NCI-H774 (cell line): Measurements from ENCODE around the gene ISM1.

Source experiments
- DNase-seq: peaks from one replicate; lab custom pipeline; 2025; lab: John Stamatoyannopoulos, UW

The ISM1 gene

DNA sequence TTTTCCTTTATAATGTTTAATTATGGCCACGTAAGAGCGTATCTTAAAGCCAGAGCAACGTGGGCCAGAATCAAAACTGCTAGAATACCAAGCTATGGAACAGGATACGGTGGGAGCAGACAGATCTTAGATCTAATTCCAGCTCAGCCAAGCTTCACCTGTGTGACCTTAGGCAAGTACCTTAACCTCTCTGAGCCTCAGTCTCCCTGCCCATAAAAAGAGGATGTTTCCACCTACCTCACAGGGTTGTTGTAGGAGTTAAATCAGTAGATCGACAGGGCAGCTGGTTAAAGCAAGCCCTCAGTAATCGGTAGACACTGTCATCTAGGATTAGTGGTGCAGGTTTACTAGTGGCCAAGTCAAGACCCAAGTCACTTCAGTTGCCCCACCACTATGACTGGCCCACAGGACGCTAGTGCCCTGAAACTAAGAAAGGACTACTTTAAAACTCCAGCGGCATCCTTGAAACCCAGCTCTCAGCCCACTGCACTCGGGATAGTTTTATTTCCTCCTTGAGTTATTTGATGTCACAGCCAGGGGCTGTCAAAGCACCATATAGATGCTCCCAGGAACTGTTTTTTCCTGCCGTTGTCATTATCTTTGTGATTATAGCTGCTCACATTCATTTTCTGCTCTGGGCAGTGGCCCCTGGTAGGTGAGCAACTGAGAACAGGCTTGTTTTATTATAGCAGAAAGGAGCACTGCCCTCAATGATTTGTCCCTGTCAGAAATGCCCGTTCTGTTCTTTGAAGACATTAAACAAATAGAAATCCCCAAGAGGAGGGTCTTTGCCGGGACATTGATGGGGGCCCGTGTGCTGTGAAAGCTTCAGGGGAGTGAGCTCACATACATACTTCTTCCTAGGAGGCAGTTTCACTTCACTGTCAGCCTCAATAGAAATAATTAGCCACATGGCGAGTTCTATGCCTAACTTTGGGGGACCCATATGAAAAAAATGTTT, 63.1 kb downstream of the ISM1 start:
- DNase-seq = no peak

DNA sequence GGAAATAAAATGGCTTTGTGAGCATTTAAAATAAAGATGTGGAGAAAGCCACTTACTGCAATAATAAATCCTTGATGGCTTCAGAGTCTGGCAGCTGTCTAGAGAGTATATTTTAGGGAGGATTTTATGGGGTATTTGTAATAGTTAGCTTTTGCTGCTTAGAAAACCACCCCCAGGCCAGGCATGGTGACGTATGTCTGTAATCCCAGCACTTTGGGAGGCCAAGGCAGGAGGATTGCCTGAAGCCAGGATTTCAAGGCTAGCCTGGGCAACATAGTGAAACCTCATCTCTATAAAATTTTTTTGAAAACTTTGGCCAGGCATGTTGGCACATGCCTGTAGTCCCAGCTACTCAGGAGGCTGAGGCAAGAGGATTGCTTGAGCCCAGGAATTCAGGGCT, 63.8 kb downstream of the ISM1 start:
- no peak for DNase-seq

DNA sequence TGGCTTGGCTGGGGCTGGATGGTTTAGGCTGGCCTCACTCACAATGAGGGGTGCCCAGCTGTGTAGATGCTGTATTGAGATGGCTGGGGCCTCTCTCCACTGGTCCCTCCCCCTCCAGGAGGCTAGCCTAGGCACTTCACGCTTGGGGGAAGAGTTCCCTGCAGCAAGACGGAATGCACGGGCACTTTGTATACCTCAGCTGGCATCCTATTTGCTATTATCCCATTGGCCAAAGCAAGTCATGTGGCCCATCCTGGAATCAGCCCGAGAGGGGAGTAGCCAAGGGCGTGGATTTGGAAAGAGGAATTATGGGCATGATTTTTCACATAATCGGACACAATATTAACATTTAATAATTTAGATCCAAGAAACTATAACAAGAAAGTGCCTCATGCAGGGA, 64.3 kb downstream of the ISM1 start:
- no peak for DNase-seq

DNA sequence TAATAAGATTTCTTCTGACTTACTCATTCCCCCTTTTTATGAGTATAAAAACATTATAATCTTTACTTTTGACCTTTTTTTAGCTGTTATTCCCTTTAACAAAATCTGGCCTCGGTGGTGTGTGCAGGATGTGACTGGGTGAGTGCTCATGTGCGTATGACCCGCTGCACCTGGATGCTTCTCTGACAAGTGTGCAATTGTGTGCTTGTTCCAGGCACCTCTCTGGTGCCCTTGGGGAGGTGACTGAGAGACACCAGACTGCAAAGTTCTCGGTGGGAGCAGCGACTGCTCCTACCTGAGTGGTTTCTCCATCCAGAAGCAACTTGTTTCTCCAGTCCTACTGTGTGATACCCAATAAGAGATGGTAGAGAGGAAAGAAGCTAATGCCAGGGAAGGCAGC, 65.0 kb downstream of the ISM1 start:
- no peak for DNase-seq

DNA sequence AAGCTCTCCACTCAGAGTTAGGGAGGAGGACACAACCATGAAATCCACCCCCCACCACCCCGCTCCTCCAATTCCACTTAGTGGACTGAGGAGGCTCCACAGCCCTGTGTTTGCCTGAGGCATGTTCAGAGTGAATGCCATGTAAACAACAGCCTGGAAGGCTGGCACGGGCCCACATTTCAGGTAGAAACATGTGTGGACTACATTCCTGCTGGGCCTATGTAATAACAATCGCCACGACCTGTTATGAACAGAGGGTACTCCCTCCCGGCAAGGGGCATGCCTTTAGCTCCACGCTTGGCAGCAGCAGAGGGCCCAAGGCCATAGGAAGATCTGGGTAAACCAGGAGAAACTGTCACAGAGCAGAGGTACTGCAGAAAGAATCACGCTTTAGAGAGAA, 65.5 kb downstream of the ISM1 start:
- DNase-seq = no peak

DNA sequence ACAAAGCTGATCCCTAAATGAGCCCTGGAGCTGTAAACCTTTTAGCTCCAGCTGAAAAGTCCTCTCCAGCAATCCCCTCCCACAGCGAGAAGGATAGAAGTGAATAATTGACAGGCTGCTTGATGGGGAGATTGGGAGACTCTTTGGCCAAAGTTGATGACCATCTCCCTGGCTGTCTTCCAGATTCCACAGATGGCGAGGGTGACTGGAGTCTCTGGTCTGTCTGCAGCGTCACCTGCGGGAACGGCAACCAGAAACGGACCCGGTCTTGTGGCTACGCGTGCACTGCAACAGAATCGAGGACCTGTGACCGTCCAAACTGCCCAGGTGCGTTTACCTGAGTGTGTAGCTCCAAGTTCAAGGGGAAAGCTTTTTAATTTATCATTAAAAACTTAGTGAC, 67.3 kb downstream of the ISM1 start:
- DNase-seq = no peak

DNA sequence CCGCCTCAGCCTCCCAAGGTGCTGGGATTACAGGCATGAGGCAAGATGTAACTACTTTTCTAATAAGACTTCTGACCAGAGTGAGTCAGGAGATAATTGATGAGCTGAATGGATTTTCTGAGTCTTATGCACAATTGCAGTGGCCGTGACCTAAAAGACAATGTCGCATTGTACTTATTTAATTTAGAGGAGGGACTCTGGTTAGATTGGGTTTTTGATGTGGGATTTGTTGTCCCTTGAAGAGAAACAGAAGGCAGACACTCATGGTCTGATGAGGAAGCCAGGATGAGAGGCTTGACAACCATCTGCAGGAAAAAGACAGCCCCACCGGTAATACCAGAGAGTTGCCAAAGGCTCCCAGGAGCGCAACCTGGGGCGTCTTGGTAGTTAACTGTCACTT, 68.0 kb downstream of the ISM1 start:
- no peak for DNase-seq

DNA sequence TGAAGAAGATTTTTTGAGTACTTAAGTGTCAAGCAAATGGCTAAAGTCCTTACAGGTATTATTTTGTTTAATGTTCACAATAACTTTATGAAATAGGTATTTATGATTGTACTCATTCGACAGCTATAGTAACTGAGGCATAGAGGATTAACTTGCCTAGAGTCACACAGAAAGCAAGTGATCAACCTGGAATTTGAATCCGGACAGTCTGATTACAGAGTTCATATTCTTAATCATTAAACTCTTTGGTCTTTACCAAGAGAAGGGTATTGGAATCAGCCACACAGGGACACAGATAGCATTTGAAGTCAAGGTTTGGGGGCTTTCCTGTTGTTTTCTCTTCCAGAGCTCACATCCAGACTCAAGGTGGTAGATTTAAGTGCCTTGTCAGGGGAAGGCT, 69.7 kb downstream of the ISM1 start:
- DNase-seq = no peak

DNA sequence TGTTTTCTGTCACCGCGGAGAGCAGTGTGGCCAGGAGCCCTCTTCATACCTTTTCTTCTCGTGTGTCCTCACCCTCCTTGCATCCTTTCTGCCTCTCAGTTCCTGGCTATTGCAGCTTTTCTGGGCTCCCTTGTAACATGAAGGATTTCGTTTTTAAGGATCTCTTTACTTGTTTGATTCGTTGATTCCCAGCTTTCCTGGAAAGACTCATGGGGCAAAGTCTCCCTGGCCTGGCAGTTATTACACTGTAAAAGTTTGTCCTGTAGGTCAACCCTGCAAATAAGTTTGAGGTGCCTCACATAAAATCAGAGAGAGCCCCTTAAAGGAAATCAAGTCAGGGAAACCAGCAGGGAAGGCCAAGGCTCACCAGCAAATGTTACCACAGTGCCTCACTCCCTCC, 70.1 kb downstream of the ISM1 start:
- DNase-seq = no peak

DNA sequence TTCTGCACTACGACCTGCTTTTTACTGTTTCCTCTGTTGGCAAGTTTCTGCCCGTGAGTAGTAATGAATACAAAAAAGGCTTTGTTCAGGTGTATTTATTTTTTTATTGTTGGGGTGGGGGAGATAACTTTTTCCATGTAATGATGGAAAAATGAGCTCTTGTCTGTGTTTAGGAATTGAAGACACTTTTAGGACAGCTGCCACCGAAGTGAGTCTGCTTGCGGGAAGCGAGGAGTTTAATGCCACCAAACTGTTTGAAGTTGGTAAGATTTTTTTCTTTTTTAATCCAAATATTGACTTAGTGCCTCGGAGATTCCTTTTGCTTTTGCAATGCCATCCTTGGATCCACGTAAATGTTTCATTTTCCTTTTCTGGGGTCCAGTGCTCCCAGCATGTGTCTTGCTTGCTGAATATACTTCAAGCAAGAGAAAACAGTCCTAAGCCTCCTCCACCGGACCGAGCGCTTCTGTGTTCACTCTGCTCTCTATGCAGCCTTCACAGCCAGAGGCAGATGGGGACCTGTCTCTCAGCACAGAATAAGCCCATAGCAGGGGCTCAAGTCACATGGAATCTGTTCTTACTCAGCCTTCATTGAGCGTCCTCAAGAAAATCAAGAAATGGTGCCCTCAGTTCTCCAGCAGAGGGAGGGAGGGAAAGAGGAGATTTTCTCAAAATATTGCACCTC, 71.3 kb downstream of the ISM1 start:
- no peak for DNase-seq

DNA sequence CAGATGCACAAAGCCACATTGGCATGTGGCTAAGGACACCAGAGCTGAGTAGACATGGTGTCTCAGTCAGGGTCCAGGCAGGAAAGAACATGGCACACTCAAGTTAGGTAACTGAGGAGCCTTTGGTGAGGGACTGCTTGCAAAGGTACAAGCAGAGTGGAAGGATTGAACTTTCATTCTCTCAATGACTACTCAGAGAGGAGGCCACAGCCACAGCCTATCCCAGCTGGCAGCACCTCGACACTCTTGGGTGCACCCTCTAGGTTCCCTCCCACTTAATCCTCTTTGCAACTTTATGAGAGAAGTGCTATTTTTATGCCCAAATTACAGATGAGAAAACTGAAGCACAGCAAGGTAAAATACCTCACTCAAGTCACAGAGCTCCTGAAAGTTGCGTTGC, 73.4 kb downstream of the ISM1 start:
- no peak for DNase-seq

DNA sequence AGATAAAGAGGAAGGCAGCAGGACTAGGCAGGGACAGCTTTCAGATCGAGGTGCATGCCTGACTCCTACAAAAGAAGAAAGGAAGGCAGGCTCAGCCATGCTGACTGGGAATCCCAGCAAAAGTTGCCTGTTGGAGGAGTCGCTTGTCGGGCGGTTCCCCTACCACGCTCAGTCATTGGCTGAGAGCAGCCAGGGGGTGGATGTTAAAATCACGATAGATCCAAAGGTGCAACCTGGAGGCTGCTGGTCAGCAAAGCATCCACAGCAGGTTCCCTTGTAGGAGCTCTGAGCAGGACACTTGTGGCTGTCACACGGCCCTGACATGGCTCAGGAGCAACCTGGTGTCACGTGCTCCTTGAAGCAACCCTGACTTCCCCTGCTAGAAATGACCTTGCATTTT, 74.6 kb downstream of the ISM1 start:
- DNase-seq = no peak

DNA sequence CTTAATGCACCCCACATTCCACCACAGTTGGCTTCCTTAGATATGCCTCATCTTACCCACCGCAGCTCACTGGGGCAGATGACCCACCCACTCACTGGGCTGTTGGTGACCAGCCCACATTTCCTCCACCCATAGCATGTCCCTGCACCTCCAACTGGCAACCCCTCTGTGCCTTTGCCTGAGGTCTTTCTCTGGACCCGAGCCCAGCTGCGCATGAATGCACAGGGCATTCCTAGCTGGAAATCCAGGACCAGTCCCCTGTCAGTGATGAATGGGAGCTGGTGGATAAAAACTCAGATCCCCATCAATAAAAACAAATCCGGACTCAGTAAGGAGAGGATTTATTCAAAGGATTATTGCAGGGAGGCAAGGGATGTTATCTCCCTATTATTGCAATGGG, 75.0 kb downstream of the ISM1 start:
- DNase-seq = no peak

DNA sequence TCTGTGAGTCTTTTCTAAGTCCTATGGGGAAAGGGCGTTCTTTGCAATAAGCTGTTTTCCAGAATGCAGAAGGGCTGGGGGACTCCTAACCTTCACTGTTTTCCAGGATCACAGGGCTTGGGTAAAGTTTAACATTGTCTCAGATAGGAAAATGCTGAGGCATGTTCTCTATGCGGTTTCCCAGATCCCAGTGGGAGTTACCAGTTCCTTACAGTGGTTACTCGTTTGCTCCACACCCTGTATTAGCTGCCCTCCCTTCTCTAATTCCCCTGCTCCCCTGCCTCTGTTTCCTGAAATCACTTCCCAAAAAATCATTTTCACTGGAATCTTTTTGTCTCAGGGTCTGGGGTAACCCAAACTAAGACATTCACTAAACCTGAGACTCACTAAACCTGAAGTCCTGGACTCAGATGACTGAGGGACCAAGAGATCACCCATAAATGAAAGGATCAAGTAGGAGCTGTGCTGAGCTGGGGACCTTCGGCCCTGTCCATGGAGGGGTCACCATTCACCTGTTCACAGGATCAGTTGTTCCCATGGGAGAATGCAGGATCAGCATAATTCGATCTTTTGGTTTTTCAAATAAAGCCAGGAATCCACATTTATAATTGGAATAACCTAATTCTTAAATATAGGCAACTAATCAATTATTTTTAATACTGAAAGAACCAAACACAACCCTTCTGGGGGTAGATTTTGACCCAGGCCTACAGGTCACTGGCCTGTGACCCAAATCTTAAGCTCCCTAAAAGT, 76.2 kb downstream of the ISM1 start:
- no peak for DNase-seq

DNA sequence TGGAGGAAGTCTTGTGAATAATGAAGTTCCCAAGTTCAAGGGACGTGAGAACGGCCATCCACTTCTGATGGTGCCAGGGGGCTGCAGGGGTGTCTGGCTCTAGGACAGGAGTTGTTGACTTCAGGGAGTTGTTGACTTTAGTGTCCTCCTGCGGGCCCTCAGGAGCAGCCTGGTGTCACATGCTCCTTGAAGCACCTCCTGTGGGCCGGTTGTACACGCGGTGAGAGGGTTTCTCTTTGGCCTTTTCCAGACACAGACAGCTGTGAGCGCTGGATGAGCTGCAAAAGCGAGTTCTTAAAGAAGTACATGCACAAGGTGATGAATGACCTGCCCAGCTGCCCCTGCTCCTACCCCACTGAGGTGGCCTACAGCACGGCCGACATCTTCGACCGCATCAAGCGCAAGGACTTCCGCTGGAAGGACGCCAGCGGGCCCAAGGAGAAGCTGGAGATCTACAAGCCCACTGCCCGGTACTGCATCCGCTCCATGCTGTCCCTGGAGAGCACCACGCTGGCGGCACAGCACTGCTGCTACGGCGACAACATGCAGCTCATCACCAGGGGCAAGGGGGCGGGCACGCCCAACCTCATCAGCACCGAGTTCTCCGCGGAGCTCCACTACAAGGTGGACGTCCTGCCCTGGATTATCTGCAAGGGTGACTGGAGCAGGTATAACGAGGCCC, 77.8 kb downstream of the ISM1 start:
- DNase-seq = no peak

DNA sequence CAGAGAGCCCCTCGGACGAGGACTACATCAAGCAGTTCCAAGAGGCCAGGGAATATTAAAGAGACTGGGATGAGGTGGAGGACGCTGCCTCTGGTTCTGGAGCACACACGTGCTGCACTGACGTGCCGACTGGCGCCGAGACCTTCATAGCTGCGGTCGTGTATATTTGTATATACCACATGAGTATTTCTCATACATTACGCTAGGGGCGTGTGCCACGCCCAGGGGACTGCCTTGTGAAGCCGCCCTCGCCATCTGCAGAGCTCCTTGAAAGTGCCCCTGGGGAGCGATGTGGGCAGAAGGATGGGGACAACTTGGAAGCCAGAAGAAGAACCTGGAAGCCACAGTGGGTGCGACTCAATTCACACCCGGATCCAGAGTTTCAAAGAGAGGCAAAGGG, 78.3 kb downstream of the ISM1 start:
- DNase-seq = no peak

DNA sequence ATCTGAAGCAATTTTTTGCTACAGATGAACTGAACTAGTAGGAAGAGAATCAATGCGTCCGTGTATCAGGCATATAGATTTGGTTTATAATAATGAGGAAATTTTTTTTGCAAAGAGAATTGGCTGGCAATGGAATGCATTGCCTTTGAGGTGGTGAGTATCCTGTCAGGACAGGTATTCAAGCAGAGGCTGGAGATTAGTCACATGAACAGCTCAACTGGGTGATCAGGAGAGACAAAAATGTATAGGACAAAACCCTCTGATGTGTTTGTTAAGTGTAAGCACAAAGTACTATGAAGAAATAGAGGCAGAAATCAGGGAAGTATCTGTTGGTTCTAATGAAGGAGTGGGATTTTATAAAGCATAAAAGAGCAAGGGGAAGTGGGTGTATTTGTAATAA, 80.5 kb downstream of the ISM1 start:
- no peak for DNase-seq

DNA sequence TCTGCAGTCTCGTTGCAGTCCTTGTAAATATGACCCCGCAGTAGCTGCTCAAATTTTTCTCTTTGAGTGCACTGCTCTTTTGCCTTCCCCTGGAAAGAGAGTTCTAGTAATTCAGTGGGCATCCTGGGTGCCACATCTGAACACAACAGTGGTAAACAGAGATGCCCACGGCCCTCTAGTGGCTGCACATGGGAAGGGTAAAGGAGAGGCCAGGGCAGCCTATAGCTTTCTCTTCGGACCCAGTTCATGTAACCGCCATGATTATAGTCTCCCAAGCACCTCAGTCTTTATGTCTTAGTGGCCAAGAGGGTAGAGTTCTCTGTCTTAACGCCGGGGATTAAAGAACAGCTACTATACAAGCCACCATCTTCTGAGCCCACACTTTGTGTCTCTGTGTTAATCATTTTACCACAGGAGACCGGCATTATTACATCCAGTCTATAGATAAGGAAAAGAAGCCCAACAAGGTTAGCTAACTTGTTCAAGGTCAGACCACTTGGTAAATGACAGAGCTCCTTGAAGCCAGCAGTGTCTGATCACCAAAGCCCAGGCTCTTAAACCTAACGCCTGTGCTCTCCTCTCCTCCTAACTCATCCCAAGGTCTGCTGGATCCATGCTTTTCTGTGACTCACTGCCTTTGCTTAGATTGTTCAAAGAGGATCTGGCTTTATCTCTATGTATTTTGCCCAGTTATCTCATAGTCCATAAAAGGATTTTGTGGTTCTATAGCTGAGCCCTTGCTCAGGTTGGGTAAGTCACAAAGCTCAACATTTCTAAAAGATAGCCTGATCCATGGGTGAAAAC, 81.8 kb downstream of the ISM1 start:
- DNase-seq = peak; percentile 32

DNA sequence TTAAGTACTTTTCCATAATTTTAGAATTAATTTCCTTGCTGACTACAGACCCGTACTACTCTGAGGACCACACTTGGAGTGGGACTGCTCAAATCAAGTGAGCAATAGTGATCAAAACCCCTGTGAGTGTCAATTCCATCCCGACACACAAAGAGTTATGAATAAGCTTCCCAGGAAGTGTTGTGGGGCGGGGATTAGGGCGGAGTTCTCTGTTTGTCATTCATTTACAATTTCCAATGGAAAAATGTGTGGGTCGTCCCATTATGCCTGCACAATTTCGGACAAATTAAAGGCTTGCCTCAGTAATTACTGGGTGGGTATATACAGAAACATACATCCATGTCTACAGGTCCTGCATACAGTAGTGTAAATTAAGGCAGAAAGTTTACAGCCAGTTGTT, 84.2 kb downstream of the ISM1 start:
- no peak for DNase-seq

DNA sequence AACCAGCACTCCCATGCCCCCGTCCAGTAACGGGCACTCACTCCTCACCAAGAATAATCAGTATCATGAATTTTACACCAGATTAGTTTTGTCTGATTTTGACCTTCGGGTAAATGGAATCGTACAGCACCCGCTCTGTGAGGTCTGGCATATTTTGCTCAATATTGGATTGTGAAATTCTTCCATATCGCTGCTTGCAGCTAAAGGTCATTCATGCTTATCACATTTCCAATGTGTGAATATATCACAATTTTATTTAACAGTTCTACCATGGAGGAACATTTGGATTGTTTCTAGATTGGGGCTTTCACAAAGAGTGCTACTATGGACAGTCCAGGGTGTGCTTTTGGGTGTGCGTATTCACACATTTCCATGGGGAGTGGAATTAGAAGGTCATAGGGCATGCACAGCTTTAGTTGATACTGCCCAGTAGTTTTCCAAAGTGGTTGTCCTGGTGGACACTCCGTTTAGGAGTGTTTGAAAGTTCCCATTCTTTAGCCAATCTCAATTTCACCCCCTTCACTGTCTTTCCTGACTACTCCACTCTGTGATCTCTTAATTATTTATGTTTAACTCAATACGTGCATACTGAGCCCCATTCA, 86.6 kb downstream of the ISM1 start:
- no peak for DNase-seq

DNA sequence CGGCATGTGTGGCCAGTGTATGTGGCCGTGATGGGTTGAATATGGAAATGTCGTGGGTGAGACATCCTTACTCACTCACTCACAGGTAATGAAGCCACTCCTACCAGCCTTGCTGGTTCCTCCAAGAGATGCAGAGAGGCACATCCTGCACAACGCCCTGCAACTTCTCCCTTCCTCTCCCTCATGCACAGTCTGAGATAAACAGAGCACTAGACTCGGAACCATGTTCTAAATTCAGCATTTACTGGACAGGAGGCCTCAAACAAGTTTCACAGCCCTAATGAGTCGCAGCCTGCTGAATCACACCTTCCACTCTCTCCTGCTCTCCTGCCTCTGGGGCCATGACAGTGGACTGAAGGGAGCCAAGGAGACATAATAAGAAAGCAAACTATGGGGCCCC, 91.2 kb downstream of the ISM1 start:
- DNase-seq = no peak
